Loucy (cell line): ENCODE results near the gene ASCC1.

ENCODE experiments used
- EZH2phosphoT487 ChIP-seq: fragments of 200-600 bp; IDR thresholded peaks from 2 replicates; pipeline ENCODE4 v1.6.1; 2018; ENCODE audit warnings: antibody characterized with exemption, mild to moderate bottlenecking, moderate library complexity, borderline replicate concordance
- TF ChIP-seq, protein P1 (sequence below): fragments of 200-600 bp; sonication (generic); conservative IDR thresholded peaks from 2 replicates; pipeline ENCODE4 v1.5.1; 2014; ENCODE audit warnings: mild to moderate bottlenecking, antibody characterized with exemption, low read length

DNA sequence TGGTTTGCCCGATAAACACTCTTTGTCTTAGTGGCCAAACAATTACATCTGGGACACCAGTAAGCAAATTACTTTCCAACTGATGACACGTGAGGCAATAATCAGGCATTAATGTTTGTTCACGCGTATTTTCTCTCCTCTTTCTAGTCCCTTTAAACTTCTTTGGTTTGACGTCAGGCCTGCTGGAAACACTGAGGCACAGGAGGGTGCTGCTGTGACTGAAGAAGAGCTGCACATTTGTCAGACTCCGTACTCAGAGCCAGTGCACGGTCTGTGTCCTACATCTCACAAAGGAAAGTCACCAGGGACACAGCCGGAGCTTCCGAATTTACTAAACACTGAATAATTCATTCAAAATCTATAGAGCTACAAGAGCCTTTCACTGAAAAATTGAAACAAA is 57.9 kb downstream of the ASCC1 start:
- TF ChIP-seq, protein P1, sequence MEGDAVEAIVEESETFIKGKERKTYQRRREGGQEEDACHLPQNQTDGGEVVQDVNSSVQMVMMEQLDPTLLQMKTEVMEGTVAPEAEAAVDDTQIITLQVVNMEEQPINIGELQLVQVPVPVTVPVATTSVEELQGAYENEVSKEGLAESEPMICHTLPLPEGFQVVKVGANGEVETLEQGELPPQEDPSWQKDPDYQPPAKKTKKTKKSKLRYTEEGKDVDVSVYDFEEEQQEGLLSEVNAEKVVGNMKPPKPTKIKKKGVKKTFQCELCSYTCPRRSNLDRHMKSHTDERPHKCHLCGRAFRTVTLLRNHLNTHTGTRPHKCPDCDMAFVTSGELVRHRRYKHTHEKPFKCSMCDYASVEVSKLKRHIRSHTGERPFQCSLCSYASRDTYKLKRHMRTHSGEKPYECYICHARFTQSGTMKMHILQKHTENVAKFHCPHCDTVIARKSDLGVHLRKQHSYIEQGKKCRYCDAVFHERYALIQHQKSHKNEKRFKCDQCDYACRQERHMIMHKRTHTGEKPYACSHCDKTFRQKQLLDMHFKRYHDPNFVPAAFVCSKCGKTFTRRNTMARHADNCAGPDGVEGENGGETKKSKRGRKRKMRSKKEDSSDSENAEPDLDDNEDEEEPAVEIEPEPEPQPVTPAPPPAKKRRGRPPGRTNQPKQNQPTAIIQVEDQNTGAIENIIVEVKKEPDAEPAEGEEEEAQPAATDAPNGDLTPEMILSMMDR, result no peak
- no peak for TF ChIP-seq EZH2phosphoT487
